GM15510 (cell line): ENCODE results near the gene SIRPG.

ENCODE experiments used
- POLR2A ChIP-seq: IDR thresholded peaks from 3 replicates; pipeline ENCODE4 v1.6.1; 2011; ENCODE audit warnings: borderline replicate concordance; ENCODE audit not compliant: insufficient read length; ENCODE audit errors: extremely low read depth

SIRPG gene

DNA sequence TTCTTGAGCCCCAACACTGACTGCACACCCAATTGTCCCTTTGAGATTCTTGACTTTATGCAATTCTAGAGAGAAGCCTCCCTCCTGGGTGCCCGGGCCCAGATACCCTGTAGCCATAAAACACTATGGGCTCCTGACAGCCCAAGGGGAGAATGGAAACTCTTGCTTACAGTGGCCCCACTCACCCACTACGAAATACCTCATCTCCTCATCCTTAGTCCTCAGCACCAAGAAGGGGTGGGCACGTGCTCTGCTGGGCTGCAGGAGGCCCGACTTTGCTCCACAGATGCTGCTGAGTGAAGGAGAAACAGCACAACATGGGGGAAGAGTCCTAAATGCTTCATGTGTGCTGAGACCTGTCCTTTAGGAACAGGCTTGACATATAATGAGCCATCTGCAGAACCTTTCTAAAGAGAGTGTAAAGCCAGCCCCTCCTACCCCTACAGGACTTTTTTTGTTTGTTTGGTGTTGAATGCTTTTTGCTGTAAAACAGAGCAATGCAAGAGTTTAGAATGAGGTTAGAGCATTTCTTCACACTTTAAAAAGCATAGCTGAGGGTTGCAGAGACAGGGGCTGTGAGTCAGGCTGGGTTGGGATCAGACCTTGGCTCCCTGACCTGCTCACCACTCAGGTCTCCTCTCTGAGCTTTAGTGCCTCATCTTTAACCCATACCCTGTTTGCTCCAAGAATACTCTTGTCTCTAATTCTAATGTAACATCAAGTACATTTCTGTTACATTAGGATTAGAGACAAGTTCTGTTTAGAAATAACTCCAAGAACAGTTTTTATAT lies 17.6 kb upstream of the SIRPG start:
- TF ChIP-seq POLR2A: no peak

DNA sequence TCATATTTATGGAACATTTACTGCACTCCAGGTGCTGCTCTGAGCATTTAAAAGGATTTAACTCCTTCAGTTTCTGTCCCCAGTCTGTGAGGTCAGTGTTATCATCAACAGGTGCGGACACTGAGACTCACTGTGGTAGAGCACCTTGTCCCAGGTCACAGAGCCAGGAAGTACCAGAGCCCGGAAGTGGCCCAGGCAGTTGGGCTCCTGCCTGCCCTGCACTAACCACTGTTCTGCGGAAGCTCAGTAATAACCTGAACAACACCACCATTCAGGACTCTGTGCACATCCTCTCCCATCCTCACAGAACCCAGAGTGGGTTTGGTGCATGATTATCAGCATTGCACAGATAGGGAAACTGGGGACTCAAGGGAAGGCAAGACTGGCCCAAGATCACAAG lies 16.8 kb upstream of the SIRPG start:
- TF ChIP-seq POLR2A: no peak

DNA sequence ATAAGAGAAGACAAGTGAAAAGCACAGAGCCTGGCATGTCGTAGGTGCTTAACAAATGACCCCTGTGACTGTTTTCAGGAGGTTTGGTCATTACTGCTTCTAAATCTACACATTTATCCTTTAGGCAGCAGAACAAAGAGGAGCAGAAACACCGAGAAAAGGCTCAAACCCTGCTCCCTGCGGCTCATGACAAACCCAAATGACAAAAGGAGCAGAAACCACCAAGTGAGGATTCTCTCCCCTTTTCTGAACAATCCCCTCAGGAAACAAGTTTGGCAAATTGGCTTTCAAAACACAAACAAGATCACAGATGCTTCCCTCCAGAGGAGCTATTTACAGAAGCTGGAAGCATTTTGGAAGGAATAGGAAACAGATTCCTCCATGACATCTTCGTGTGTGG lies 15.8 kb upstream of the SIRPG start:
- TF ChIP-seq POLR2A: no peak

DNA sequence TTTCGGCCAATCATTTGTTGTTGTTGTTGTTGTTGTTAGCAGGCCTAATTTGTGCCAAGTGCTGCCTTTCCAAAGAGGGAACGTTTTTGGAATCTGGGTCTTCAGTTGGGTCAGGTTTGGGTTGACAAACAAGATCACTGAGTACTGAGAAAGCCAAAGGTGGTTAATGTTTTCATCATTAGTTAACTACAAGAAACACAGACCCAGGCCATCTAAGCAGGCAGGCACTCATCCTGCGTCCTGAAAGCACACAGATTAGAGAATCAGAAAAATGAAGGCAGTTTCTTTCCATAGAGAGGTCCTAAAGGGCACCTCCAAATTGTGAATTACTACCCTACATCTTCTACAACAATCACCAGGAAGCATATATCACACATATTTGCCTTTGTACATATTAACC lies 15.1 kb upstream of the SIRPG start:
- TF ChIP-seq POLR2A: no peak

DNA sequence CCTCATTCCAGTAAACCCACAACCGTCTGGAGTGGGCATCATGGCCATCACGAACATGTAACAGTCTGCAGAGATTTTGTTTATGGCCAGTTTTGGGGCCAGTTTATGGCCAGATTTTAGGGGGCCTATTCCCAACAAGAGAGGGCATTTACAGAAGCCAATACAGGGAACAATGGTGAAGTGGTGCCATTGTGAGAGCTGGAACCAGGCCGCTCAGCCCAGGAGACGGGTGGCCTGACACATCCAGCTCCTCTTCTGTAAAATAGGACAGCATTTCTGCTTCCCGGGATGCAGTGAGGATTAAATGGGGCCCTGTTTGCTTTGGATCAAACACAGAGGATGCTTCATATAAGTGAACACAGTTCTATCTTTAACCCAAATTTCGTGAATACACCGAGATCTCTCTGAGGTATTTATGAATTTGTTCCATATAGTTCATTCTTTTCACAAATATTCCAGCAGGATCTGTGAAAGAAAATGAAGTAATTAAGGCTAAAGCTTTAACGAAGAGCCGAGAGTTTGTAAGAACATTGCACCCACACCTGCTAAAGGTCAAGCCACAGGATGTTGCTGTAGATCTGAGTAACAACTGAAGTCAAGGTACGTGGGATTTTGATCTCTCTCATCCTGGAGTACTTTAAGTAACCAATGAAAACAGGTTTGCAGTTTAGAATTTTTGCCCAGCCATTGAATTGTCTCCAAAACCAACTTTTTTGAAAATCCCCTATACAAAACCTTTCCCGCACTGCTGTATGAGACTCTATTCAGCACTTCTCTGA lies 14.5 kb upstream of the SIRPG start:
- no peak for TF ChIP-seq POLR2A

DNA sequence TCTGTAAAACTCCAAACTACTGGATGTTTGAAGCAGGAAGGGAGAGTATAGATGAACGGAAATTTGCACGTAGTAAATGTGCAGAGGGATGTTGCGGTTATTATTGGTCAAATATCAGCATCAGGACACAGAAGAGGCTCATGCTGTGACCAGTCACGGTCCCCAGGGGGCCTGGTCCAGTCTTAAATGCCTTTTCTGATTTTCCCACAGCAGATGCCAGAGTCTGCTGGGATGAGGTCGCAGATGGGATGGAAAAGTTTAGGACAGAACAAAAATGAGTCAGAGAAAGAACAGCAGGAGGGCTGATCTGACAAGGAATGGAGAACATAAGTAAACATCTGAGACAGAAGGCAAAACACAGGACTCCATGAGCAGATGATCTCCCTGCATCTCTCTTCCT lies 11.7 kb upstream of the SIRPG start:
- no peak for TF ChIP-seq POLR2A

DNA sequence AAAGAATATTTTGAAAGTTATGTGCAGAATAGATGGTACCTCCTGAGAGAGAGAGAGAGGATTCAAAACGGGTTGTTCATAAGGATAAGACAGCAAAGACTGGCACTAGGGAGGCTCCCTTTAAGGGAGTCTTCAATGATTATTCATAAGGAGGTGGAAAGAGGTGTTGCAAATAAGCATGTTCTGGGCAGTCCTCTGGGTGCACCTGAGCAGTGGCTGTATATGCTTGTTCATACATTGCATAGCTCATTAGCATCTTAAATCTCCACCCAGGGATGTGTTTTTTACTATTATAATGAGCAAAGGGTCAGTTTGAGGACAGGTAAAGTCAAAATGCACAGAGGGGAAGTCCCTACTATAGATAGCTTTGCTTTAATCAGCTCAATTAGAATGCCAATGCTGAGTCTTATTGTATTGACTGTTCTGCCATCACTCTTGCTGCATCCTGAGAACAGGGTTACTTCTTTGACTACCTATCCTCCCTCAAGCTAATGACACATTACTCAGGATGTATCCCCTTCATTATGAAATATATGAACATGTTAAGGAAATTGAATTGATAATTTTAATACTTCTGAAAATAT lies 10.0 kb upstream of the SIRPG start:
- TF ChIP-seq POLR2A: no peak

DNA sequence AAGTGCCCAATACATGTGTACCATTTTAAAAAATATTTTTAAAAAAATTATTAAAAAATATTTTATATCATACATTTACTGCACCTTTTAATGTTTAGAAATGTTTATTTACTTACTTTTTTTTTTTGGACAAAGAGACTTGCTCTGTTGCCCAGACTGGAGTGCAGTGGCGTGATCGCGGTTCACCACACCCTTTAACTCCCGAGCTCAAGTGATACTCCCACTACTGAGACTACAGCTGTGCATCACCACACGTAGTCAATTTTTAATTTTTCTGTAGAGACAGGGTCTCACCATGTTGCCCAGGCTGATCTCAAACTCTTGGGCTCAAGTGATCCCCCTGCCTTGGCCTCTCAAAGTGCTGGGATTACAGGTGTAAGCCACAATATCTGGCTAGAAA lies 9.2 kb upstream of the SIRPG start:
- TF ChIP-seq POLR2A: no peak

DNA sequence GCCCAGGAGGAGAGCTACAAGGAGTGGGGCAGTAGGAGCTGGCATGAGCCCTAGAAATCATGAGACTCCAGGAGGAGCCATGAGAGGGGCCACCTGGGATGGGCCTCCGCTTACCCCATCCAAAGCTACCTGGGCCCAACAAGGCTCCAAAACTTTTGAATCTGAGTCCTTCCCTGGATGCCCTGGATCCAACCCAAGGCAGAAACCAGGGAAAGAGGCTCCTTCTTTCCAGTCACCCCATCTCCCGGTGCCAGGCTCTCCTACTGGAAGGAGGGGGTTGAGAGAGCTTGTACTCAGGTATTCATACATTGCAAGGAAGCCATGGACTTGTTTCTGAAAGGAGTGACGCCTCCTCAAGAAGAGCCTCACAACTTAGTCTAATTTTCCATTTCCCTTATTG lies 7.8 kb upstream of the SIRPG start:
- no peak for TF ChIP-seq POLR2A

DNA sequence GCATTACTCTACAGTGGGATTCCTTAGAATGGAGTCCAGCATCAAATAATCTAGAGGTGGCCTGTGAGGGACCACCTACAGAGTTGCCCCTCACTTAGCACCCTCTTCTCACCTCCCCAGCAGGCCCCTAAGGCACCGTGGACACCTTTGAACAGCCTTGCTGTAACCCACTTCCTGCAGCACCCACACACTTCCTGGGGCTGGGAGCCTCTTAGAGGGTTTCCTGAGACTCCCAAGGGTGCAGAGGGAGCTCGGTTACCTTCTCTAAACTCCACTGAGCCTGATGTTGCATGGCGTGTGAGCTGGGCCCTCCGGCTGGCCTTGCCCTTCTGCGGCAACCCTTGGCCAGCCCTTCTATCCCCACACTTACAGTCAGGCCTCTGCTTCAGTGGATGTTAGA lies 7.3 kb upstream of the SIRPG start:
- no peak for TF ChIP-seq POLR2A

DNA sequence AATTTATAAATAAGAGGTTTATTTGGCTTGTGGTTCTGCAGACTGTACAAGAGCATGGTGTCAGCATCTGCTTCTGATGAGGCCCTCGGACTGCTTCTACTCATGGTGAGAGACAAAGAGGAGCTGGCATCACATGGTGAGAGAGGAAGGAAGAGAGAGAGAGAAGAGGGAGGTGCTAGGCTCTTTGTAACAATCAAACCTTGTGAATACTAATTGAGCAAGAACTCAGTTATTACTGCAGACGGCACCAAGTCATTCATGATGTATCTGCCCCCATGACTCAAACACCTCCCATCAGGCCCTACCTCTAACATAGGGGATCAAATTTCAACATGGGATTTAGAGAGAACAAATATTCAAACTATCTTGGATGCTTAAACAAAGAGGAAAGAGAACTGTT lies 6.3 kb upstream of the SIRPG start:
- no peak for TF ChIP-seq POLR2A

DNA sequence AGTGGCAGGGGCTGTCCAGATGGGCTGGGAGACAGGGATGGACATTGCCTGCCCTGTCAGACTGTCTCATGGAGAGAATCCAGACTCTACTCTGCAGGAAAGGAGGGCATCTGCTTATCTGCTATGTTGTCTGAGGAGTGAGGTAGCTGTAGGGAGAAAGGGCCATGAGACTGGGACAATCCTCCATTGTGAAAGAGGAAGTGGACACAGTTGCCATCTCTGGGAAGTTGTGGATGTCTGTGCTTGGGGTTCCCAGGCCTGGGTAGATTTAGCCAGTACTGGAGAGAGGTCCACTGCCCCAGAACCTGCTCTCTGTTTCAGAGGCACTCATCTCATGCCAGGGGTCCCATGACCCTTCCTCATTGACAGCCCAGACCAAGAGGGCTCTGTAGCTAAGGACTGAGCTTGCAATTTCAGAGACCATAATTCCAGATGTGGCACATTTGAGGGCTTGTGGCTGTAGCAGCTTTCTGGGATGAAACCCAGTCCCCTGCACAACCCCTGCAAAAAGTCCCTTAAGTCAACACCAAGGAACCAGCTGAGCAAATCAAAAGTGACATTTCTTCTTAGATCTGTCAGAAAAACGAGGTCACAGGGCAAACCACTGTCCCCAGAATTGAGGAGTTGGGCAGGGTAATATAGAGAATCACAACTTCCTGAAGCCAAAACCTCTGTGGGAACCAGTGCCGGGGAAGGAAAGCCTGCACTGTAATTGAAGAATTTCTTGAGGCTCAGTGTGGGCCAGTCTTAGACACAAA lies 4.1 kb upstream of the SIRPG start:
- no peak for TF ChIP-seq POLR2A

DNA sequence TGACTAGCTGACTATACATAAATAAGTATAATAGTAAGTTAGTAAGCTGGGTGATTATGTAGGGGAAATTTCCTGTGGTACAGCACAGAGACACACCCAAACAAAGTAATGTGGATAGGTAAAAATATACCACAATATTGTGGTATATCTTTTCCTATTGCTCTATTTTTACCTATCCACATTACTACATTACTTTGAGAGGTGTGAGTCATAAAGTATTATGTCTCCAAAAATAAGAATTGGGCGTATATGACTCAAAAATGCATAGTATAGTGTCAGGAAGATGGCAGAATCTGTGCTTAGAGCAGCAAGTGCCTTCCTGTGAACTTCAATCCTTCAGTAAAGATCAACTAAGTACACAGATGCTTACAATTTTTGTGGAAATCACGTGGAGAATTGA lies 2.7 kb upstream of the SIRPG start:
- TF ChIP-seq POLR2A: no peak

DNA sequence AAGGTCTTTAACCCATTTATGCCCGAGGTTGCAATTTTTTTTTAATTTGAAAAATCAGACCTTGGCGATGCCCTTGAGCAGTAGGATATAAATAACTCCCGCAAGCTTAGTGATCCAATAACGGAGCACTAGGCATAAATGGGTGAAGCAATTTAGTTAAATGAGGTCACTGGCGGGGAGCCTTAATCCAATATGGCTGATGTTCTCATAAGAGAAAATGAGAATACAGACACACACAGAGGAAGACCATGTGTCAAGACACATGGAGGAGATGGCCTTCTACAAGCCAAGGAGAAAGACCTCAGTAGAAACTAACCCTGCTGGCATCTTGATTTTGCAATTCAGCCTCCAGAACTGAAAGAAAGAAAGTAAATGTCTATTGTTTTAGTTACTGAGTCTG lies 735 bp downstream of the SIRPG start:
- TF ChIP-seq POLR2A: no peak

DNA sequence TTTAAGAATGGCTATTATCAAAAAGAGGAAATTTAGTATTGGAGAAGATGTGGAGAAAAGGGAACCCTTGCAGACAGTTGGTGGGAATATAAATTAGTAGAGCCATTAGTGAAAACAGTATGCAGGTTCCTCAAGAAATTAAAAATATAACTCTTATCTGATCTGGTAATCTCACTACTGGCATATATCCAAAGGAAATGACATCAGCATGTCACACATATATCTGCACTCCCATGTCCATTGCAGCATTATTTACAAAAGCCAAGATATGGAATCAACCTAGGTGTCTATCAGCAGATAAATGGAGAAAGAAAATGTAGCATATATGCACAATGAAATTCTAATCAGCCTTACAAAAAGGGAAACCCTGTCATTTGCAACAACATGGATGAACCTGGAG lies 2.6 kb downstream of the SIRPG start:
- no peak for TF ChIP-seq POLR2A
